Measurements from ENCODE around the gene SPATA2L. TPM values are rescaled to one million over a fixed set of nuclear protein-coding genes. Genes with fewer than 3 reads are reported as not detected.

SPATA2L gene
- total RNA-seq, 1 experiment from 2014 or later, result 15.3 TPM

GRCh38 chr16:89707695-89708094 is 6.2 kb upstream of the SPATA2L start:
- intact Hi-C loops (cut with micrococcal nuclease; ENCODE audit: unreplicated experiment), result loop anchor here (10.0 kb wide), 1 partner anchor 463 kb away; no protein-coding TSS in a partner anchor
- BruUV-seq (replicated peaks), result no TSS peak
- no peaks in the 10 kb centered on the region for H3K9me3 ChIP-seq (ENCODE audit: insufficient read depth, low read depth)
- POLR2A ChIA-PET (ENCODE audit: unreplicated experiment), result no interaction called here
- no peak overlapping the region for H3K4me2 ChIP-seq
- H3K27ac ChIP-seq, result no peak overlapping the region
- 0 out of 2 replicates have a peak, but pooled peaks cover under 1% of the 10 kb centered on the region for H3K4me1 ChIP-seq (replicated peaks; ENCODE audit: insufficient read depth)
- H3K9me2 ChIP-seq (ENCODE audit: insufficient read depth), result no peaks in the 10 kb centered on the region
- no peak for DNase-seq
- H3K36me3 ChIP-seq (ENCODE audit: low read depth), result no peaks in the 10 kb centered on the region
- no peaks in the 10 kb centered on the region for H3K27me3 ChIP-seq (ENCODE audit: insufficient read depth, low read depth)
- peaks cover 31% of the 10 kb centered on the region; the same call in 1 of the 2 replicates for H3F3A ChIP-seq (ENCODE audit: insufficient read depth, low read depth)
- no peak overlapping the region for H2AFZ ChIP-seq
- H4K20me1 ChIP-seq (ENCODE audit: insufficient read depth), result no peaks in the 10 kb centered on the region
- CTCF ChIA-PET, result no interaction called here
- H3K4me3 ChIP-seq, result no peak overlapping the region
- TF ChIP-seq EZH2 (IDR thresholded peaks at IDR 0.05; ENCODE audit: low read depth), result no peak
- TF ChIP-seq CTCF (conservative IDR thresholded peaks at IDR 0.05), result no peak
- H3K79me2 ChIP-seq (ENCODE audit: low read depth), result peaks cover 8% of the 10 kb centered on the region

GRCh38 chr16:89706518-89707260 is 5.2 kb upstream of the SPATA2L start:
- TF ChIP-seq CTCF (conservative IDR thresholded peaks at IDR 0.05), result no peak
- TF ChIP-seq EZH2 (IDR thresholded peaks at IDR 0.05; ENCODE audit: low read depth), result no peak
- ChIA-PET CTCF (interaction anchor here (0.5 to 1.2 kb wide), 2 partner anchors 102 to 154 kb away, joined by 4 to 11 read pairs; no protein-coding TSS in a partner anchor), POLR2A (ENCODE audit: unreplicated experiment) (interaction anchor here (0.6 to 0.9 kb wide), 6 partner anchors 13 to 188 kb away, joined by 4 to 8 read pairs (median 6); partner anchors contain the start of gene VPS9D1)
- H2AFZ ChIP-seq, result no peak overlapping the region
- H3K36me3 ChIP-seq (ENCODE audit: low read depth), result no peaks in the 10 kb centered on the region
- no peak overlapping the region for H3K27ac ChIP-seq
- no peaks in the 10 kb centered on the region for H4K20me1 ChIP-seq (ENCODE audit: insufficient read depth)
- DNase-seq, result no peak
- H3K4me2 ChIP-seq, result no peak overlapping the region
- H3F3A ChIP-seq (ENCODE audit: insufficient read depth, low read depth), result peaks cover 34% of the 10 kb centered on the region; the same call in 1 of the 2 replicates
- BruUV-seq (replicated peaks), result no TSS peak
- H3K9me2 ChIP-seq (ENCODE audit: insufficient read depth), result no peaks in the 10 kb centered on the region
- no peaks in the 10 kb centered on the region for H3K9me3 ChIP-seq (ENCODE audit: insufficient read depth, low read depth)
- no peaks in the 10 kb centered on the region; the same call in 1 of the 2 replicates for H3K4me1 ChIP-seq (replicated peaks; ENCODE audit: insufficient read depth)
- no peak overlapping the region for H3K4me3 ChIP-seq
- H3K27me3 ChIP-seq (ENCODE audit: insufficient read depth, low read depth), result no peaks in the 10 kb centered on the region
- intact Hi-C loops (cut with micrococcal nuclease; ENCODE audit: unreplicated experiment), result loop anchor here (1.0 to 10.0 kb wide), 2 partner anchors 87 to 462 kb away; no protein-coding TSS in a partner anchor
- H3K79me2 ChIP-seq (ENCODE audit: low read depth), result no peaks in the 10 kb centered on the region

GRCh38 chr16:89705006-89705405 is 3.5 kb upstream of the SPATA2L start:
- no peaks in the 10 kb centered on the region for H3K9me3 ChIP-seq (ENCODE audit: insufficient read depth, low read depth)
- no peak for TF ChIP-seq EZH2 (IDR thresholded peaks at IDR 0.05; ENCODE audit: low read depth)
- TF ChIP-seq CTCF (conservative IDR thresholded peaks at IDR 0.05), result no peak
- no peak overlapping the region for H3K27ac ChIP-seq
- H3F3A ChIP-seq (ENCODE audit: insufficient read depth, low read depth), result peaks cover 29% of the 10 kb centered on the region; the same call in 1 of the 2 replicates
- H4K20me1 ChIP-seq (ENCODE audit: insufficient read depth), result no peaks in the 10 kb centered on the region
- H3K27me3 ChIP-seq (ENCODE audit: insufficient read depth, low read depth), result no peaks in the 10 kb centered on the region
- no peak overlapping the region for H2AFZ ChIP-seq
- H3K79me2 ChIP-seq (ENCODE audit: low read depth), result no peaks in the 10 kb centered on the region
- H3K9me2 ChIP-seq (ENCODE audit: insufficient read depth), result no peaks in the 10 kb centered on the region
- H3K36me3 ChIP-seq (ENCODE audit: low read depth), result no peaks in the 10 kb centered on the region
- H3K4me3 ChIP-seq, result no peak overlapping the region
- no peaks in the 10 kb centered on the region; the same call in 1 of the 2 replicates for H3K4me1 ChIP-seq (replicated peaks; ENCODE audit: insufficient read depth)
- H3K4me2 ChIP-seq, result no peak overlapping the region
- DNase-seq, result no peak
- ChIA-PET POLR2A (ENCODE audit: unreplicated experiment) (interaction anchor here (0.6 kb wide), 1 partner anchor 43 kb away, joined by 7 read pairs; no protein-coding TSS in a partner anchor), CTCF (no interaction called here)
- intact Hi-C loops (cut with micrococcal nuclease; ENCODE audit: unreplicated experiment), result loop anchor here (10.0 kb wide), 1 partner anchor 460 kb away; no protein-coding TSS in a partner anchor
- no TSS peak for BruUV-seq (replicated peaks)
